NCI-H524 (cell line): ENCODE data around the gene KCNQ4.

Source experiments
- DNase-seq, 2 experiments: peaks; one replicate each; lab custom pipeline; 2025; lab: John Stamatoyannopoulos, UW

Gene KCNQ4

GRCh38 chr1:40755067-40755466 is 28.5 kb upstream of the KCNQ4 start:
- DNase-seq, result no peak

- no peak for DNase-seq
Measured at GRCh38 chr1:40756523-40756922, 27.1 kb upstream of the KCNQ4 start.

- no peak for DNase-seq
Measured at GRCh38 chr1:40757084-40757483, 26.5 kb upstream of the KCNQ4 start.

GRCh38 chr1:40758004-40758403 is 25.6 kb upstream of the KCNQ4 start:
- DNase-seq, result no peak

DNA sequence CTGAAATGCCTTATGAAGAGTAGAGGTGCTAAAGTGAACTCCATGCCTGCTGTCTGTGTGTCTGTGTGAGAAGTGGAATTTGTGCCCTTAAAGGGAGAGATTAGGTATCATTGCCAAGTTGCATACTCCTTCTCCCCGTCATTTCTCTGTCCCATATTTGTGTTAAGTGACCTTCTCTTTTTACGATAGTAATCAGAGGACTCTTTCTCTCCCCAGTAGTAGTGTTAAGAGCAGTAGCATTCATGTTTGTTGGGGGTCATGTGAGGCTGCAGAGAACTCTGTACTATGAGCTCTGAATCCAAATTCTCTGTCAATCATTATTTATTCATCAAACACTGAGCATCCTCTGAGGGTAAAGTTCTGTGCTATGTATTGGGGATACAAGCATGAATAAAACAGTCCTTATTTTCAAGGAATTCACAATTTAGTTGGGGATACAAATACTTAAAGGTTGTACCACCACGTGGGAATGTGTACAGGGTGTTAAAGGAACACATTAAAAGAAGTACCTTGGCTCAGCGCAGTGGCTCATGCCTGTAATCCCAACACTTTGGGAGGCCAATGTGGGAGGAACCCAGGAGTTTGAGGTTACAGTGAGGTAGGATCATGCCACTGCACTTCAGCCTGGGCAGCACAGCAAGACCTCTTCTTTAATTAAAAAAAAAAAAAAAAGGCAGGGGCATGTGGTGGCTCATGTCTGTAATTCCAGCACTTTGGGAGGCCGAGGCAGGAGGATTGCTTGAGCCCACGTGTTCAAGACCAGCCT is 24.8 kb upstream of the KCNQ4 start:
- no peak for DNase-seq

- no peak for DNase-seq
Measured at GRCh38 chr1:40760984-40761383, 22.6 kb upstream of the KCNQ4 start.

DNA sequence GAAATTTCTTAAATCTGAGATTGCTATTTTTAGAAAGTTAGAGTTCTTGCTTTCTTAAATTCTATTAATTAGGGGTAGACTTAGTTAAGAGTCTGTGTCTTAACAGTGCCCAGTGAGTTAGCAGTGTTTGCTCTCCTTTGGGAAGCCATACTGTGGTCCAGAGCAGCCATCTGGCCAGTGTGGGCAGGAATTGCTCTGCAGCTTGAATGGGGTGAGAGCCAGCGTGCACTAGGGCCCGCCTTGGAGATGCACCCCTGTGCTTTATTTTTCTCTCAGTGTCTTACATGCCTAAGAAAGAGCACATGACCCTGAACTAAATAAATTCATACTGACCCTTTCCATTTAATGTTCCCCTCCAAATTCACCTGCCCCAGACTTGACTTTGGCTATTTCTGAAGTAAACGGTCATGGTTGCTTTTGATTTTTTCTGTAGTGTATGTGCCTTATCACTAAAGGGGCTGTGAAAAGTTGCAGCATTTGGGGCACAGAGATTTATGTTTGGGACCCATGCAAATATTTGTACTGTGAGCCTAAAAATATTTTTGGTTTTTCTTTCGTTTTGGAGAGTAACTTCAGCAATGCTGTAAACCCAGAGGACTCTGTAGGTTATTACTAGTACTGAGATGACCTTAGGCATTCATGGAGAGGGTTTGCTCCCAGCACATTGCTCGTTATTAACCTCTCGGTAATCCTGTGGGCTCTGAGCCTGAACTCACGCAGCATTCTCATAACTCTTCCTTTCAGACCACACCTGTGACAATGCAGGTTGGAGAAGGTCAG is 21.3 kb upstream of the KCNQ4 start:
- DNase-seq, result no peak

DNA sequence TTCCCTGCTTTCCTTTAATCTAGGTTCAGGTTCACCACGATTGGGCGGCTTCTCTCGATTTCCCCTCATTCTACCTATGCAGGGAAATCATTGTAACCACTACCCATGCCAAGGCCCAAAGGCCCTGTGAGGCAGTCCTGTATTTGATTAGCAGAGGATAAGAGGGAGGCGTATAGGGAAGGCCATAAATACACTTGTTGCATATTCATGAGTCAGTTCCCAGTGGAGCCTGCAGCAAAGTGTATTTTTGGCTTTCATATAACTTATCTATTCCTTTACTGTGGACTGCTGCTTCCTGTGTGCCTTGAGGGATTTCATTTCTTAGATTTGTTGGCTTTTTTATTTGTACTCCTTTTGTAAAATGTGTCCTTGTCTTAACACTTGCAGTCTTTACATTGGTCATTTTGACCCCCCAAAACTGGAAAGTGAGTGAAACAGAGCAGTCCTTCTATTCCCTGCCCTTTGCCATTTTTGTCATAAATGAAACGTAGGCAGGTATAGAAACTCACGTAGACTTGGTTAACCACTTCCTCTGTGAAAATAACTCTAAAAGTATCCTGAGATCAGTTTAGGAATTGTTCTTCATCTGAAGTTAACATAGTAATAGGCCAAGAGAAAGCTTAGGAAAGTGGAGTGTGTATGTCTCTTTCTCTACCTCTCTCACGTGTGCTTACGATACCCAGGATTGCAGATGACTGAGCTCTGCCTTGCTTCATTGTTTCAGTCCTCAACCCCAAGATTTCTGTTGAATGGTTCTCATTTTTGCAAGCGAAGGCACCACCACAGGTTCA is 19.6 kb upstream of the KCNQ4 start:
- DNase-seq, result no peak

DNA sequence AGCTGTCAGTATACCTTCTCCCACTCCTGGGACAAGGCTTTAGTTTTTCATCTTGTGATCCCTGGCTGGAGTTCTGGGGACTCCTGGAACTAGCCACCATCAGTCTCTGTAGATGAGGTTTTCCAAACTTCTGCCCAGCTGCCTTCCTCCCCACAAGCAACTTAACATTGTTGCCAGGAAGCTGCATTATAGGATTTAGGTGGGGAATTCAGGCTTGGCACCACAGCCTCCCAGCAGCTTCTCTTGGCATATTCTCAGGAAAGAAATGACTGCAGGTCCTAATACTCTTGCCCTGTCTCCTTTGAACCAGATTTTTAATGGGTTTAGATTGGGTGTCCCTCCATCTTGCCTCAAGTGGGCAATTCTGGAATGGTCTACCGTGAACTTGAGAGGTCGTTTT is 18.6 kb upstream of the KCNQ4 start:
- DNase-seq, result no peak

- DNase-seq, result no peak
Measured at GRCh38 chr1:40766017-40766416, 17.6 kb upstream of the KCNQ4 start.

DNA sequence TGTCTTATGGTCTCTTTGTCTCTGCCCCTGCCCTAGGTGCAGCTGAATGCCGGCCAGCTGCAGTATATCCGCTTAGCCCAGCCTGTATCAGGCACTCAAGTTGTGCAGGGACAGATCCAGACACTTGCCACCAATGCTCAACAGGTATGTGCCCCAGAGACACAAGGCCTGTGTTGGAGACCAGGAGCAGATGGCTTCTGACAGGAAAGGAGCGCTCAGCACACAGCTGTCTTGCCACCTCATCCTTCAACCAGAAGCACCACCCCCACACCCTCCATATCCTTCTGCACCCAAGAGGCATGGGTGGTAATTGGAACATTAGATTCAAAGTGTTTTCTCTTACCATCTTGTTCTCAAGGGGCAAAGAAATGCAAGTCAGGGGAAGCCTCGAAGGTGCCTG is 17.0 kb upstream of the KCNQ4 start:
- DNase-seq, result peak in 1 of 2 experiments; percentile 27

DNA sequence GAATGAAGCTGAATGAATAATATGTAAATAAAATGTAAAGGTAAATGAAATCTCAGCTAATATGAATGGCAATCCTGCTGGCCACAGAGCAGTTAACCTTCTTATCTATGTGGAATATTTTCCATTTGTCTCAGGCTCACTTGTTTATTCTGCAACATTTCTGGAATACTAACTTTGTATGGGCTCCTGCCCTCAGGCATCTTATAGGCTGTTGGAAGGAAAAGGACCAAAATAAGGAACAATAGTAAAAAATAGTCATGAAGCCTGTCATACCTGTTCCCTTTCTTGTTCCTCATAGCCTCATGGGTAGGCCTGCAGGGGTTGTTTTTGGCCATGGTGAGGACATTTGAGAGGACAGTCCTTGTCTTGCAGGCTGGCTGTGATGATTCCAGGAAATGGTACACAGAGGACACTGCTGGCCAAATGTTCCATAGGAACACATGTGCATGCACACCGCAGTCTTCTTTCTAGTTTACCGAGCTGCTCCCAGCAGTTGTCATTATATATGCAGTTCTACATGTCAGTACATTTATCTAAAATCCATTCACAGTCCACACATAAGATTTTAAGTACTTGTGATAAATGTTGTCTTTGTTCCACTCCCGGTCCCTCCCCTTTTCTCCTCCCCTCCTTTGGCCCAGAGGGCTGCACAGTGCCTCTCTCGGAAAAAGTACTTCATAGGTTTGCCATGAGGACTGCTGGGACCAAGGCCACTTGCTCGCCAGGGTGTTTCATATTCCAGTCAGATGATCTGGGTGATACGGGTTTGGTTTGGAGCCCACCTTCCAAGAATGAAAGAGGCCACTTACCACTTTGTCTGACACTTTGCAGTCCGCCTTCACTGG is 15.2 kb upstream of the KCNQ4 start:
- no peak for DNase-seq

DNA sequence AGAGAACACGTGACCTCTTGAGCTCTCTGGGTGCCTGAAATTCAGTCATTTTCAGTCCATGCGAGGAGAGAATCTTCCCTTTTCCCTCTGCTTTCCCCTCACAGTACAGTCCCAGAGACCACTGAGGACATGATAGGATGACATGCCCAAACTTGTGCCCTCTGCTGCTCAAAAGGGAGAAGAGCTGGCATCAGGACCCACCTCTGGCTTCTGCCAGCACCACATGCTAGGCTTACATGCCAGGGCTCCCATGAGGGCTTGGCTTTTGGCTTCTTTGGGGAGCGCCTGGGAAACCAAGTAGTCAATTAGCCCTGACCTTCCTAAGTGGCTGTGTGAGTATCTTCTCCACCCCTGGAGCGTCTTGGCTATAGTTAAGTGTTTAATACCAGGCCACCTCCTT is 13.8 kb upstream of the KCNQ4 start:
- DNase-seq, result peak in 1 of 2 experiments; percentile 24

DNA sequence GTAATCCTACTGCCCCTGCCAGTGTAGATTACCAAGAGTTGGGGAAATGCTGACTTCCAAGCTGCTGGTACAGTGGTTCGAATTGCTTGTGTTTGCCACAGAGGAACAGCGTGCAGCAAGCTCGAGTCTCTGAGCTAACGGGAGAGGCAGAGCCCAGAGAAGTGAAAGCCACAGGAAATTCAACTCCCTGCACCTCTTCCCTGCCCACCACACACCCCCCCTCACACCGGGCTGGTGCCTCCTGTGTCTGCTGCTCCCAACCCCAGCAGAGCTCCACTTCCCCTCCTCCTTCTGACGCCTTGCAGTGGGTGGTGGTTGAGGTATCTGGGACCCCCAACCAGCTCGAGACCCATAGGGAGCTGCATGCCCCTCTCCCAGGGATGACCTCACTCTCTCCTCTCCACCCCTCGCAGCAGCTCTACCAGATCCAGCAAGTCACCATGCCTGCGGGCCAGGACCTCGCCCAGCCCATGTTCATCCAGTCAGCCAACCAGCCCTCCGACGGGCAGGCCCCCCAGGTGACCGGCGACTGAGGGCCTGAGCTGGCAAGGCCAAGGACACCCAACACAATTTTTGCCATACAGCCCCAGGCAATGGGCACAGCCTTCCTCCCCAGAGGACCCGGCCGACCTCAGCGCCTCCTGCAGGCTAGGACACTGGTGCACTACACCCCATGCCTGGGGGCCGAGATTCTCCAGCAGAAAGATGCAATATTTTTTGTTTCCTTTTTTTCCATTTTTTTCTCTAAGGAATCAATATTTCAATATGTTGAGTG is 13.1 kb upstream of the KCNQ4 start:
- DNase-seq, result no peak

DNA sequence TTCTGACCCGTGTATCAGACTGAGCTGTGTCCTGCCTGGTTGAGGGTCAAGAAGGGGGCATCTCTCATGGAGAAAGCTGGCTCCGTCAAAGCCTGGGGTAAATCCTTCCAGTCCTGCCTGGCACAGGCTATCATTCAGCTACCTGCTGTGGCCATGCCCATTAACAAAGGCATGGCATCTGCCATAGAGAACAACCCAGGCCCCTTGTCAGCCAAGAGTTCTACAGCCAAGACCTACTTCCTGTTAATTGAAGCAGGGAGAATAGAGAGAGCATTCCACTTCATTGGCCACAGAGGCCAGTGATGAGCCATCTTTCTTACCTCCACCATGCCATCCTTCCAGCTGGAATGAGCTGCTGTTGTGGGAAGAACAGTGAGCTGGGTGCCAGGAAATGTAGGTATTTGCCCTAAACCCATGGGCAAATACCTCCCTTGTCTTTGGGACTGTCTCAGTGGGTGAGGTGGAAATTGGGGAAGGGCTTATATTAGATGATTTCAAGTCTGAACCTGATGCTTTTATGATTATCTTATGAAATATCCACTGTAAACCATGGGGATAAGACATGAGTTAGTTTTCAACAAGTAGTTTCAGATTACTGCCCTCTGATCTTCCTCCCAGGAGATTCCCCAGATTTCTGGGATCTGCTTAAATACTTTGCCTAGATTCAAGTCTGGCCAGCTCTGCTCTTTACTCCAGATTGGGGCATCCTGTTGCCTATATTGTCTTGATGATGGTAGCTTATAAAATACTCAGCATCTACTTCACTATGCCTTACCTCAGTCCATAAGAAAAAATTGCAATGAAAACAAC is 11.2 kb upstream of the KCNQ4 start:
- no peak for DNase-seq

DNA sequence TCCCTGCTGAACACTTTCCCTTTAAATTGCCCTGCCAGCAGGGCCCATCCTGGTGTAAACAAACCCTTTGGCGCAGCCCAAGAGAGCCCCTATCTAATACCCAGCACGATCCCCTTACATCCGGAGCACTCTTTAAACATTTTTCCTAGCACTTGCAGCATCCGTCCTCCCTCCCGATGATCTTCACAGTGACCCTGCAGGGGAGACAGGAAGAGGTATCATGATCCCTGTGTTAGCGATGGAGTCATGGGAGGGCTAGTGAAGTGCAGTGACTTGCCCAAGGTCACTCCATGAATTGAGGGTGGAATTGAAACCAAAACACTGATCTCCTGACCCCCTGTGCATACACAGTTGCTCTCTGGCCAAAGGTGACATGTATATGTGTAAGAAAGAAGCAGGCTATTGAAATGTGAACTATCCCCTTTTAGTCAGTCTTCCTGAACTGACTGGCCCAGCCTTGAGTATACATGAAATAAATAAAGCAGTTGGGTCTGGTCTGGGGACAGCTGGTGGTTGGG is 9.8 kb upstream of the KCNQ4 start:
- DNase-seq, result no peak

- DNase-seq, result peak in 1 of 2 experiments; percentile 34
Measured at GRCh38 chr1:40774266-40774998, 9.2 kb upstream of the KCNQ4 start.

DNA sequence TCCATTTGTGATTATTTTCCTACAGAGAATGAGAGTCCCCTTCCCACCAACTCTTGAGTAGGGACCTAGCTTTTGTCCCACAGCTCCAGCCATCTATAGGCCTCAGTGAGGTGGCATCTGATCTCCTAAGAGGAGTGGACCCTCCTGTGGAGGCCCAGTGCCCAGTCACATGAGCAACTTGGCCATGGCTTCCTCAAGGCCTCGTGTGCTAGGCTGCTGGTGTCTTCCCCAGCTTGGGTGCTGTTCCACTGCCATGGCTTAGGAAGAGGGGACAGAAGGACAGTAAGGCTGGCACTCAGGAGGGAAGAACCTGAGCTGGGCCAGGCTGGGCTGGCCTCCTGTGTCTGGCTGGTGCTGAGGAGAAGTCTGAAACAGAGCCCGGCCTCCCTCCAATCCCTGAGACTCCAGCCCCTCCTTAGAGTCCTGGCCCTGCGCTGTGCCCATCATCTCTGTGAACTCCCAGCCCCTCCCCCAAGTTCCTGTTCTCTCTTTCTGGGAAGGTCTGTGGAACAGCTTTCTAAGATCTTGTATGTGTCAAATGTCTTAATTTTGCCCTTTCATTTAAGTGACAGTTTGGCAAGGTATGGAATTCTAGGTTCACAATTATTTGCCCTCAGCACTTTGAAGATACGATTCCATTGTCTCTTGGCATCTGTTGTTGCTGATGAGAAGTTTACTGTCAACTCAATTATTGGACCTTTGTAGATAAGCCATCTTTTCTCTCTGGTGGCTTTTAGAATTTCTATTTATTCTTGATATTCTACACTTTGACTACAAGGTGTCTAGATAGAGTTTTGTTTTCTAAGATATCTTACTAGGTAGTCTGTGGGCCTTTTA is 7.1 kb upstream of the KCNQ4 start:
- DNase-seq, result no peak
